ENCODE results near the gene SACS. TPM values are rescaled to one million over a fixed set of nuclear protein-coding genes. Genes with fewer than 3 reads are reported as not detected.
"Not testable (repeated sequence)": the region's sequence is repeated elsewhere in the genome, so short reads cannot be mapped to it uniquely, and the experiment has no call there.

SACS gene
- total RNA-seq, 4 donors from 2014 or later = 7.1 to 9.3 (median 8.3) TPM

DNA sequence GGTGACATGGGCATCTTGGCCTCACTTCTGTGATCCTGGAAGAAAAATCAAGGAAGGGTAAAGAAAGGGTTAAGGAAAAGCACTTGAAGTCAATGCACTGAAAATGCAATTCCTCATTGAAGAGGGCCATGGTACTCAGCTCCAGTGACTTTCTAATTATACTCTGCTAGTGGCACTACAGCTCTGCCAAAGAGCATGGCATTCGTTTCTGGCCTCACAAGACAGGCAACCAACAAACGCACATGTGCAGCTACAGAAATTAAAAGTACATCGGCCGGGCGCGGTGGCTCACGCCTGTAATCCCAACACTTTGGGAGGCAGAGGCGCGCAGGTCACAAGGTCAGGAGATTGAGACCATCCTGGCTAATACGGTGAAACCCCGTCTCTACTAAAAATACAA is 21.8 kb downstream of the SACS start:
- peak; percentile 21 to 25 for DNase-seq
- Histone ChIP-seq H3K9me3 (no peaks in the 10 kb centered on the region), H3K27ac (no peak overlapping the region), H3K36me3 (no peaks in the 10 kb centered on the region), H3K27me3 (no peaks in the 10 kb centered on the region), H3K4me3 (replicated peaks in 1 of 3) (no peak overlapping the region), H3K4me1 (no peaks in the 10 kb centered on the region)
- intact Hi-C loops (cut with DNase I) = no loop called here
- WGBS, 2 donors = 38 to 54% methylated on average over 11 of the region's 11 CpGs
- TF ChIP-seq, protein P1, sequence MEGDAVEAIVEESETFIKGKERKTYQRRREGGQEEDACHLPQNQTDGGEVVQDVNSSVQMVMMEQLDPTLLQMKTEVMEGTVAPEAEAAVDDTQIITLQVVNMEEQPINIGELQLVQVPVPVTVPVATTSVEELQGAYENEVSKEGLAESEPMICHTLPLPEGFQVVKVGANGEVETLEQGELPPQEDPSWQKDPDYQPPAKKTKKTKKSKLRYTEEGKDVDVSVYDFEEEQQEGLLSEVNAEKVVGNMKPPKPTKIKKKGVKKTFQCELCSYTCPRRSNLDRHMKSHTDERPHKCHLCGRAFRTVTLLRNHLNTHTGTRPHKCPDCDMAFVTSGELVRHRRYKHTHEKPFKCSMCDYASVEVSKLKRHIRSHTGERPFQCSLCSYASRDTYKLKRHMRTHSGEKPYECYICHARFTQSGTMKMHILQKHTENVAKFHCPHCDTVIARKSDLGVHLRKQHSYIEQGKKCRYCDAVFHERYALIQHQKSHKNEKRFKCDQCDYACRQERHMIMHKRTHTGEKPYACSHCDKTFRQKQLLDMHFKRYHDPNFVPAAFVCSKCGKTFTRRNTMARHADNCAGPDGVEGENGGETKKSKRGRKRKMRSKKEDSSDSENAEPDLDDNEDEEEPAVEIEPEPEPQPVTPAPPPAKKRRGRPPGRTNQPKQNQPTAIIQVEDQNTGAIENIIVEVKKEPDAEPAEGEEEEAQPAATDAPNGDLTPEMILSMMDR (IDR thresholded peaks at IDR 0.05) = no peak
- no peak for TF ChIP-seq POLR2A (IDR thresholded peaks at IDR 0.05)

DNA sequence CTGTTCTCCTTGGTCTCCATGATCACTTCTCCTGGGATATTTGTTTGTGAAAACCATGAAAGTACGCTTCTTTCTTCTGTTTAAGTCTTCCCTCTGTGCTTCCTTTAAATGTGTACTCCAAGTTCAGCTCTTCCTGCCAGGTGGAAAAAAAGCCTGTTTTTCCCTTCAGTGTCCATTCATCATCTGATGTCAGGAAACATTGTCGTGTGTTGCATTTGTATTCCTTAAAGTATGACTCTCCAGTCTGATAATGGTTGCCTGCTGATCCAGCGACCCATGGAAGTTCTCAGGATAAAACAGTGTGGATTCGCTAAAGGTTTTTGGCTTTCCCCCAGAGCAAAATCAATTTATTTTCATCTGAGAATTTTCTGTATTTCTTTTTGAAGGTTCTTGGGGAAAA is 22.3 kb downstream of the SACS start:
- DNase-seq = no peak
- intact Hi-C loops (cut with DNase I) = no loop called here
- H3K36me3 ChIP-seq = no peaks in the 10 kb centered on the region
- no peaks in the 10 kb centered on the region for H3K9me3 ChIP-seq
- WGBS, 2 donors = 23 to 31% methylated on average over 4 of the region's 4 CpGs
- no peaks in the 10 kb centered on the region for H3K27me3 ChIP-seq
- no peak for TF ChIP-seq POLR2A (IDR thresholded peaks at IDR 0.05)
- TF ChIP-seq, protein P1 (IDR thresholded peaks at IDR 0.05) = no peak
- no peak overlapping the region for H3K27ac ChIP-seq
- H3K4me1 ChIP-seq = no peaks in the 10 kb centered on the region
- H3K4me3 ChIP-seq (replicated peaks in 1 of 3) = no peak overlapping the region

DNA sequence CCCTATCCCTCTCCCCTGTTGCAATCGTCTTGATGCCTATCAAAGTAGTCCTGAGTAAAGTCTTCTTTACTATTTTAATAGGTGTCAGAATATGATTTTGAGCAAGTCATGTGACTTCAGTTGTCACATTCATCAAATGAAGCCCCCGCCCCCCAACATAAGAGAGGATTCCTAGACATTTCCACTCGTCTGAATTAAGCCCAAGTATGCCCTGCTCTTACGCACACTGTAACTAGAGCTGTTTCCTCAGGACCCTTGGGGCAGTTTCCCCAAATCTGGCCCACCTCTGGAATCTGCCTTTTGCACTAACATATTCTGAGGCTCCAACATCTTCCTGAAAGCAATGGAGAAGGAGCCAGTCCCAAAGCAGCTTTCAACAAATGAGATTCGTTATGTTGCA is 25.5 kb downstream of the SACS start:
- WGBS, 2 donors = 82 to 91% methylated on average over 5 of the region's 5 CpGs
- intact Hi-C loops (cut with DNase I) = no loop called here
- no peaks in the 10 kb centered on the region for H3K4me1 ChIP-seq
- no peak overlapping the region for H3K4me3 ChIP-seq (replicated peaks in 1 of 3)
- H3K9me3 ChIP-seq = no peaks in the 10 kb centered on the region
- TF ChIP-seq POLR2A (IDR thresholded peaks at IDR 0.05) = no peak
- TF ChIP-seq, protein P1 (IDR thresholded peaks at IDR 0.05) = no peak
- no peak overlapping the region for H3K27ac ChIP-seq
- H3K27me3 ChIP-seq = no peaks in the 10 kb centered on the region
- DNase-seq = no peak
- no peaks in the 10 kb centered on the region for H3K36me3 ChIP-seq

DNA sequence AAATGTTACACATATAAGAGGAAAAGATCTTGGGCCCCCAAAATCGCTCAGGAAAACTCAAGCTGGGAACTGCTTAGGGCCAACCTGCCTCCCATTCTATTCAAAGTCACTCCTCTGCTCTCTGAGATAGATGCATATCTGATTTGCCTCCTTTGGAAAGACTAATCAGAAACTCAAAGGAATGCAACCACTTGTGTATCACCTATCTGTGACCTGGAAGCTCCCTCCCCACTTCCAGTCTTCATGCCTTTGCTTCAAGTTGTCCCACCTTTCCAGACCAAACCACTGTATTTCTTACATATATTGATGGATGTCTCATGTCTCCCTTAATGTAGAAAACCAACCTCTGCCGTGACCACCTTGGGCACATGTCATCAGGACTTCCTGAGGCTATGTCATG is 32.3 kb downstream of the SACS start:
- H3K27me3 ChIP-seq; H3K4me1 ChIP-seq; H3K9me3 ChIP-seq; H3K27ac ChIP-seq; H3K36me3 ChIP-seq; intact Hi-C loops (cut with DNase I); H3K4me3 ChIP-seq (replicated peaks in 1 of 3); DNase-seq: not testable (repeated sequence)
- WGBS, 2 donors = 92 to 93% methylated on average over 2 of the region's 2 CpGs

DNA sequence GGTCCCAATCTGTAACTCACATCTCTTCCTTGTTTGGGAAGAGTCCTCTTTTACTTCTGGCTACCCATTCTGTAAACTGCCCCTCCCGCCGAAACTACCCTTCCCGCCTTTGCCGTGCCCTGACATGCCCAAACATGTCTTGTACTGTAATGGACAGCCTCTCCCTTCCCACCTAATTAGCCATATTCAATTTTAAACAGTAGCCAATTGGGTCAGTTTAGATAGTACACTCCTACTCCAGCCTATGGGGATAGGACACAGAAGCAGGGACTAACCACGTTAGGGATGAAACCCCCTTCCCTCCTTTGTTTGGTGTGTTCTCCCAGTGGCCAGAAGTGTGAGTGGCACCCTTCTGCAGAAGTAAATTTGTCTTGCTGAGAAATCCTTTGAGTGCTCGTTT is 34.2 kb downstream of the SACS start:
- no peaks in the 10 kb centered on the region for H3K9me3 ChIP-seq
- 74 to 91% methylated on average over 6 of the region's 6 CpGs for WGBS, 2 donors
- TF ChIP-seq, protein P1 (IDR thresholded peaks at IDR 0.05) = no peak
- TF ChIP-seq POLR2A (IDR thresholded peaks at IDR 0.05) = no peak
- no peaks in the 10 kb centered on the region for H3K4me1 ChIP-seq
- no peak for DNase-seq
- no peaks in the 10 kb centered on the region for H3K27me3 ChIP-seq
- no peak overlapping the region for H3K4me3 ChIP-seq (replicated peaks in 1 of 3)
- intact Hi-C loops (cut with DNase I) = no loop called here
- no peaks in the 10 kb centered on the region for H3K36me3 ChIP-seq
- H3K27ac ChIP-seq = no peak overlapping the region

DNA sequence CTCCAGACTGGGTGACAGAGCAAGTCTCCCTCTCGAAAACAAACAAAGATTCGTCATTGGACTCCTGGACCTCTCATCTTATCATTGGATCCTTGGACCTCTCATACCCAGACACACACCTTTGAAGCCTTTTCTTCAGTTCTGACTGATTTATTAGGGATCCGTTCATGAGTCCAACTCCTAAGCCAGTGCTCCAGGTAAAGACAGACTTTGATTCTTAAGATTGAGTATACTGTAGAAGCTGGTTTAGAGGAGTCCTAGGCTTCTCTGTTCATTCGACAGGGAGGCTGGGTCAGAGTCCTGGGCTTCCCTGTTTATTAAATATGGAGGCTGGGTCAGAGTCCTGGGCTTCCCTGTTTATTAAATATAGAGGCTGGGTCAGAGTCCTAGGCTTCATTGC is 38.7 kb downstream of the SACS start:
- H3K36me3 ChIP-seq = no peaks in the 10 kb centered on the region
- intact Hi-C loops (cut with DNase I) = no loop called here
- H3K27ac ChIP-seq = no peak overlapping the region
- DNase-seq = no peak
- H3K4me1 ChIP-seq = no peaks in the 10 kb centered on the region
- H3K27me3 ChIP-seq = no peaks in the 10 kb centered on the region
- H3K4me3 ChIP-seq (replicated peaks in 1 of 3) = no peak overlapping the region
- 93 to 94% methylated on average over 4 of the region's 4 CpGs for WGBS, 2 donors
- TF ChIP-seq POLR2A (IDR thresholded peaks at IDR 0.05) = no peak
- no peaks in the 10 kb centered on the region for H3K9me3 ChIP-seq
